Mesendoderm (in vitro differentiated cells): ENCODE measurements around the gene PLP1. TPM values are rescaled to one million over a fixed set of nuclear protein-coding genes. Genes with fewer than 3 reads are reported as not detected.

Source experiments
- DNase-seq: peaks from one replicate; pipeline ENCODE4 v3.0.0; 2013
- H2AK5ac ChIP-seq: 2 replicates; pipeline ENCODE4 v1.6.1; 2013; ENCODE audit warnings: low read length, inconsistent platforms
- H2BK120ac ChIP-seq: 2 replicates; pipeline ENCODE4 v1.6.1; 2013; ENCODE audit warnings: low read depth, mild to moderate bottlenecking, low read length, moderate library complexity, mixed read lengths
- H2BK15ac ChIP-seq: replicated peaks from 2 replicates; pipeline ENCODE4 v1.6.1; 2013; ENCODE audit warnings: low read depth, mild to moderate bottlenecking, moderate library complexity
- H2BK5ac ChIP-seq: 2 replicates; pipeline ENCODE4 v1.6.1; 2013; ENCODE audit warnings: low read length, inconsistent platforms
- H3K18ac ChIP-seq: 2 replicates; pipeline ENCODE4 v1.6.1; 2013; ENCODE audit warnings: mild to moderate bottlenecking, low read length, mixed read lengths
- H3K23ac ChIP-seq: one replicate; pipeline ENCODE4 v1.6.1; 2013; ENCODE audit warnings: low read length
- H3K27ac ChIP-seq: 2 replicates; pipeline ENCODE4 v1.5.1; 2013; ENCODE audit warnings: low read depth, mild to moderate bottlenecking, inconsistent platforms, low read length, moderate library complexity
- H3K27me3 ChIP-seq: 2 replicates; pipeline ENCODE4 v1.6.1; 2013; ENCODE audit warnings: low read length, control low read depth, mild to moderate bottlenecking, inconsistent platforms; ENCODE audit not compliant: insufficient read depth, poor library complexity
- H3K36me3 ChIP-seq: 2 replicates; pipeline ENCODE4 v1.6.1; 2013; ENCODE audit warnings: low read length, inconsistent platforms; ENCODE audit not compliant: control insufficient read depth, insufficient read depth
- H3K4ac ChIP-seq: one replicate; pipeline ENCODE4 v1.6.1; 2013; ENCODE audit warnings: low read depth, mild to moderate bottlenecking, low read length, moderate library complexity
- H3K4me1 ChIP-seq: 2 replicates; pipeline ENCODE4 v1.6.1; 2013; ENCODE audit warnings: low read depth, low read length, inconsistent platforms; ENCODE audit not compliant: control insufficient read depth
- H3K4me2 ChIP-seq: 2 replicates; pipeline ENCODE4 v1.6.1; 2013; ENCODE audit warnings: low read length
- H3K4me3 ChIP-seq: 2 replicates; pipeline ENCODE4 v1.5.1; 2013; ENCODE audit warnings: mild to moderate bottlenecking, low read length
- H3K56ac ChIP-seq: one replicate; pipeline ENCODE4 v1.6.1; 2013; ENCODE audit warnings: low read length
- H3K79me1 ChIP-seq: 2 replicates; pipeline ENCODE4 v1.6.1; 2013; ENCODE audit warnings: low read length, inconsistent platforms
- H3K79me2 ChIP-seq: 2 replicates; pipeline ENCODE4 v1.6.1; 2013; ENCODE audit warnings: mild to moderate bottlenecking, low read length; ENCODE audit not compliant: control insufficient read depth, insufficient read depth
- H3K9ac ChIP-seq: 2 replicates; pipeline ENCODE4 v1.6.1; 2013; ENCODE audit warnings: low read length, inconsistent platforms
- H4K5ac ChIP-seq: one replicate; pipeline ENCODE4 v1.6.1; 2013; ENCODE audit warnings: low read length
- H4K8ac ChIP-seq: one replicate; pipeline ENCODE4 v1.6.1; 2013; ENCODE audit warnings: low read depth, mild to moderate bottlenecking, control low read depth, low read length, moderate library complexity
- WGBS: extraction: QIAGEN DNeasy Blood & Tissue Kit; methylation state at CpG from one replicate; pipeline ENCODE4 v1.1.7; 2013; ENCODE audit warnings: low lambda C conversion rate, missing lambda C conversion rate; ENCODE audit not compliant: insufficient coverage; ENCODE audit errors: extremely low coverage; 5-methylcytosine and 5-hydroxymethylcytosine counted together
- polyA plus RNA-seq, 2 experiments: library from polyadenylated mRNA; stranded (reverse); fragments of 200-250 nt; gene quantifications; one replicate each; pipeline ENCODE4 v1.2.3, GENCODE V29; 2013

PLP1 gene, protein sequence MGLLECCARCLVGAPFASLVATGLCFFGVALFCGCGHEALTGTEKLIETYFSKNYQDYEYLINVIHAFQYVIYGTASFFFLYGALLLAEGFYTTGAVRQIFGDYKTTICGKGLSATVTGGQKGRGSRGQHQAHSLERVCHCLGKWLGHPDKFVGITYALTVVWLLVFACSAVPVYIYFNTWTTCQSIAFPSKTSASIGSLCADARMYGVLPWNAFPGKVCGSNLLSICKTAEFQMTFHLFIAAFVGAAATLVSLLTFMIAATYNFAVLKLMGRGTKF
- polyA plus RNA-seq (2013, experiment 1 of 2), result 12.1 TPM
- 12.4 TPM for polyA plus RNA-seq (2013, experiment 2 of 2)

DNA sequence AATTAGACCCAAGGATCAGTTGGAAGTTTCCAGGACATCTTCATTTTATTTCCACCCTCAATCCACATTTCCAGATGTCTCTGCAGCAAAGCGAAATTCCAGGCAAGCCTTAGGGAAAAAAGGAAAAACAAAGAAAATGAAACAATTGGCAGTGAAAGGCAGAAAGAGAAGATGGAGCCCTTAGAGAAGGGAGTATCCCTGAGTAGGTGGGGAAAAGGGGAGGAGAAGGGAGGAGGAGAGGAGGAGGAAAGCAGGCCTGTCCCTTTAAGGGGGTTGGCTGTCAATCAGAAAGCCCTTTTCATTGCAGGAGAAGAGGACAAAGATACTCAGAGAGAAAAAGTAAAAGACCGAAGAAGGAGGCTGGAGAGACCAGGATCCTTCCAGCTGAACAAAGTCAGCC is at the start of gene PLP1:
PLP1 (plus strand) TSS at position 295 of the 400 bp plus-strand sequence. CDS start 156 bp downstream, outside the sequence.
- H3K9ac ChIP-seq, result no peak within 1 kb of the TSS
- H3K4me2 ChIP-seq, result no peak within 1 kb of the TSS
- no peak within 1 kb of the TSS for H4K5ac ChIP-seq
- peak within 1 kb of the TSS; percentile 70 for H3K56ac ChIP-seq
- no peak within 1 kb of the TSS for H3K4ac ChIP-seq
- H3K18ac ChIP-seq, result no peak within 1 kb of the TSS
- H3K4me1 ChIP-seq, result peaks cover 7% of the 10 kb centered on the region
- no peak within 1 kb of the TSS for H3K4me3 ChIP-seq
- H3K36me3 ChIP-seq, result no peaks in the 10 kb centered on the region
- H3K23ac ChIP-seq, result no peak within 1 kb of the TSS
- DNase-seq, result no peak
- no peak within 1 kb of the TSS for H3K27ac ChIP-seq
- no peak within 1 kb of the TSS for H4K8ac ChIP-seq
- no peak within 1 kb of the TSS for H2BK5ac ChIP-seq
- no peak within 1 kb of the TSS for H2AK5ac ChIP-seq
- H2BK120ac ChIP-seq, result no peak within 1 kb of the TSS
- no peaks in the 10 kb centered on the region for H3K79me1 ChIP-seq
- no peaks in the 10 kb centered on the region for H3K27me3 ChIP-seq
- no CpG with 5 or more reads among the region's 2 CpGs for WGBS
- H3K79me2 ChIP-seq, result no peaks in the 10 kb centered on the region
- no peak within 1 kb of the TSS for H2BK15ac ChIP-seq

DNA sequence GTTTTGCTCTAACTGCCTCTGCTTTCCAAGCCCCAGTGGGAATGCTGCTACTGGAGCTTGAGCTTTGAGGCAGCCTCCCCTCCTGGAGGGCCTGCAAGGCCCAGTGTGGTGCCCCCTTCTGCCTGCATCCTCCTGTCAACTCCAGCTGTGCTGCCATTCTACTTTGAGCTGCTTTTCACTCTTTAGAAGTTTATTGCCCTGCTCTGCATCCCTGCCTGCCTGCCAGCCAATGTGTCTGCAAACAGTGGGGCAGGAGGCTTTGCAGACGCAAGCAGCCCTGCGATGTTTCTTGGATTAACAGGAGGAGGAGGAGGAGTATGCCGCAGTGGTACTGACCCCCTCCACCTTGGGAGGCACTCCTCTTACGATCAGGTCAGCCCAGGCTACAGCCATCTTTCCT is 49.5 kb upstream of the PLP1 start:
- Histone ChIP-seq H3K27me3 (no peaks in the 10 kb centered on the region), H3K4me1 (peaks cover 34% of the 10 kb centered on the region)
- DNase-seq, result no peak

DNA sequence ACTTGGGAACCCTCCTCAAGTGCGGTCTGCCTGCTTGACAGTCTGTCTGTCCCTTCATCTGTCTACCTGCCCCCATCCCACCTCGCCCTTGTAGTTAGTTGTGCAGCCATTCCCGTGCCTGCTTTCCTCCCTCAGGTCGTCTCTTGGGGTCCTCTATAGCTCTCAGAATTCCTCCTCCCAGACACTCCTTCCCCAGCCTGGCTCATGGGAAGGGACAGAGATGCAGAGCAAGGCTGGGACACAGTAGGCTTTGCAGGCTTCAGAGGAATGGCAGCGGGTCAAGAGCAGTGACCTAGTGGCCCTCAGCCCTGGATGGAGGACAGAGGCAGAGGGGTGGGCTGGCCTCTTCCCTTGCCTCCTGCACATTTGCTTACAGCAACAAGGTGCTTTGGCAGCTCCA is 47.6 kb upstream of the PLP1 start:
- Histone ChIP-seq H3K79me2 (no peaks in the 10 kb centered on the region), H4K5ac (no peak overlapping the region), H2BK5ac (no peak overlapping the region), H3K23ac (no peak overlapping the region), H3K4me3 (no peak overlapping the region), H3K9ac (peak overlapping the region; percentile 36), H3K27me3 (no peaks in the 10 kb centered on the region), H3K4me1 (peaks cover 34% of the 10 kb centered on the region), H2BK15ac (no peak overlapping the region), H4K8ac (no peak overlapping the region), H3K18ac (peak overlapping the region; percentile 1), H2BK120ac (peak overlapping the region; percentile 4), H3K56ac (peak overlapping the region; percentile 76), H3K4ac (no peak overlapping the region), H3K36me3 (no peaks in the 10 kb centered on the region), H2AK5ac (peak overlapping the region; percentile 82), H3K79me1 (no peaks in the 10 kb centered on the region), H3K27ac (no peak overlapping the region), H3K4me2 (no peak overlapping the region)
- DNase-seq, result no peak
- no CpG with 5 or more reads among the region's 5 CpGs for WGBS

More for the DNA sequence above, 49.5 kb upstream of the PLP1 start:
- peak overlapping the region; percentile 30 for H3K56ac ChIP-seq
- no peak overlapping the region for H3K4me2 ChIP-seq
- H3K79me1 ChIP-seq, result no peaks in the 10 kb centered on the region
- no peaks in the 10 kb centered on the region for H3K79me2 ChIP-seq
- H3K36me3 ChIP-seq, result no peaks in the 10 kb centered on the region
- WGBS, result no CpG with 5 or more reads among the region's 4 CpGs
- H2BK15ac ChIP-seq, result no peak overlapping the region
- H2BK120ac ChIP-seq, result no peak overlapping the region
- no peak overlapping the region for H3K4ac ChIP-seq
- no peak overlapping the region for H3K9ac ChIP-seq
- no peak overlapping the region for H3K4me3 ChIP-seq
- H2BK5ac ChIP-seq, result no peak overlapping the region
- no peak overlapping the region for H2AK5ac ChIP-seq
- no peak overlapping the region for H3K18ac ChIP-seq
- H4K8ac ChIP-seq, result no peak overlapping the region
- no peak overlapping the region for H3K23ac ChIP-seq
- no peak overlapping the region for H3K27ac ChIP-seq
- H4K5ac ChIP-seq, result no peak overlapping the region

DNA sequence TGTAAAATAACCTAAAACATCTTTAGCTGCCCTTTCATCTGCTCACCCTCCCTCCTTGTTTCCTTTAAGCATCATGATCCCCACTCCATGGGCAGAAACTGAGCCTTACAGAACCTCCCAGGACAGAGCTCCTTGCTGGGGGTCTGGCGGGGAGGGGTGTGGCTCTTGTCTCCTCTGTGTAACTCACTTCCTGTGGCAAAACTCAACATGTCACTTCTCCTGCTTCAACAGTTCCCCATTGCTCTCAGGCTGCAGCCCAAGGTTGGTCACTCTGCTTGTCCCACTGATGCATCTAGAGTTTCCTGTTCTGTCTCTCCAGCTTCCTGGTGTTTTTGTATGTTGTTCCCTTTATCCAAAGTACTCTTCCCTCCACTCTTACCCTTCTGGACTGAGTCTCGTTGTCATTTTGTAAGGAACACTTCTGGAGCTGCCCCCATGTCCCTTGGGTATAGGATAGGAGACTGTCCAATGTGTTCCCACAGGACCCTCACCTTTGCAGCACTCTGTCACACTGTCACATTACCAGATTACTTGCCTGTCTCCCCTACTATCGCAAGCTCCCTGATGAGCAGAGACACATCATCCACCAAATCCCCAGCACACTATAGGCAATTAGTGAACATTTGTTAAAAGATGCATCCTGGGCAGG is 46.4 kb upstream of the PLP1 start:
- H2AK5ac ChIP-seq, result no peak overlapping the region
- no peak overlapping the region for H3K4me2 ChIP-seq
- WGBS, result no CpG with 5 or more reads among the region's 3 CpGs
- H3K79me1 ChIP-seq, result no peaks in the 10 kb centered on the region
- no peaks in the 10 kb centered on the region for H3K36me3 ChIP-seq
- peak overlapping the region; percentile 66 for H3K27ac ChIP-seq
- H3K4me3 ChIP-seq, result no peak overlapping the region
- no peak overlapping the region for H3K9ac ChIP-seq
- H4K8ac ChIP-seq, result no peak overlapping the region
- H3K23ac ChIP-seq, result no peak overlapping the region
- H3K56ac ChIP-seq, result peak overlapping the region; percentile 65
- H3K79me2 ChIP-seq, result no peaks in the 10 kb centered on the region
- H2BK5ac ChIP-seq, result peak overlapping the region; percentile 40
- no peaks in the 10 kb centered on the region for H3K27me3 ChIP-seq
- H3K4ac ChIP-seq, result no peak overlapping the region
- peak overlapping the region; percentile 80 for H3K18ac ChIP-seq
- no peak overlapping the region for H2BK15ac ChIP-seq
- no peak overlapping the region for H2BK120ac ChIP-seq
- no peak for DNase-seq
- H3K4me1 ChIP-seq, result peaks cover 38% of the 10 kb centered on the region
- no peak overlapping the region for H4K5ac ChIP-seq

DNA sequence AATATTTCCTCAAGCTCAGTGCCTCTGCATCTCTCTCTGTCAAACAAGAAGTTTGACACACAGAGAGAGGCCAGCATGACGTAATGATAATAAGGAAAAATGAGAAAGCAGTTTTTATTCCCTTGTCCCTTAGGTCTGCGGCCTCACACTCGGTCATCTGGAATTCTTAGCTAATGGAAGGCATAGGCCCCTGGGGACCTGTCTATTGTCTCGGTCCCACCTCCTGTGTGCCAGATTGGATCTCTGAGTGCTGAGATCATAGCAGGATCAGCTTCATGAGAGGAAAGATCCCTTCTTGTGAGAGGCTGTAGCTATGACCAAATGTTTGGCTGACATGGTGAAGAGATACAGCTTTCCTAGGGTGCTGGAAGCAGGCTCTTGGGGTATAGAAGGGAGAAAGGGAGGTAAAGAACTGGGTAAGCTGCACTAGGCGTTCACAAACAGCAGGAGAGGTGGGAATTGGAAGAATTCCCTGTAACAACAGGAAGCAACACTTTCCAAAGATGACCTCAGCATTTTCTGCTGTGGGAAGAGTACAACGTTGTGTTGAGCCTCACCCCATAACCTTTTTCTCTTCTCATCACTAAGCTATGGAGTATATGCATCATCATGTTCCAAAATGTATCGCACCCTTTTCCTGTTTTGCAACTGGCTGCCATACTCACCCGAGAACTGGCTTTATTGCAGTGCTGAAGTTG is 45.7 kb upstream of the PLP1 start:
- Histone ChIP-seq H4K5ac (no peak overlapping the region), H2BK120ac (no peak overlapping the region), H3K79me2 (no peaks in the 10 kb centered on the region), H3K4me1 (peaks cover 38% of the 10 kb centered on the region), H2AK5ac (no peak overlapping the region), H3K4me3 (no peak overlapping the region), H3K18ac (peak overlapping the region; percentile 80), H3K4me2 (no peak overlapping the region), H3K36me3 (no peaks in the 10 kb centered on the region), H3K79me1 (no peaks in the 10 kb centered on the region), H3K23ac (no peak overlapping the region), H2BK5ac (peak overlapping the region; percentile 54), H3K27ac (peak overlapping the region; percentile 66), H2BK15ac (no peak overlapping the region), H3K4ac (peak overlapping the region; percentile 31), H3K9ac (peak overlapping the region; percentile 9), H3K56ac (peak overlapping the region; percentile 65), H3K27me3 (no peaks in the 10 kb centered on the region), H4K8ac (no peak overlapping the region)
- DNase-seq, result peak; percentile 94
- WGBS, result no CpG with 5 or more reads among the region's 8 CpGs
